GM12873 (cell line): ENCODE measurements around the gene WDR20.

Experiments
- TF ChIP-seq, protein P1 (sequence below): IDR thresholded peaks from 2 replicates; pipeline ENCODE4 v1.5.1; 2012; ENCODE audit warnings: low read depth, mild to moderate bottlenecking, moderate library complexity, low read length, control low read depth; ENCODE audit not compliant: insufficient read depth; ENCODE audit errors: missing control alignments

WDR20 gene, protein sequence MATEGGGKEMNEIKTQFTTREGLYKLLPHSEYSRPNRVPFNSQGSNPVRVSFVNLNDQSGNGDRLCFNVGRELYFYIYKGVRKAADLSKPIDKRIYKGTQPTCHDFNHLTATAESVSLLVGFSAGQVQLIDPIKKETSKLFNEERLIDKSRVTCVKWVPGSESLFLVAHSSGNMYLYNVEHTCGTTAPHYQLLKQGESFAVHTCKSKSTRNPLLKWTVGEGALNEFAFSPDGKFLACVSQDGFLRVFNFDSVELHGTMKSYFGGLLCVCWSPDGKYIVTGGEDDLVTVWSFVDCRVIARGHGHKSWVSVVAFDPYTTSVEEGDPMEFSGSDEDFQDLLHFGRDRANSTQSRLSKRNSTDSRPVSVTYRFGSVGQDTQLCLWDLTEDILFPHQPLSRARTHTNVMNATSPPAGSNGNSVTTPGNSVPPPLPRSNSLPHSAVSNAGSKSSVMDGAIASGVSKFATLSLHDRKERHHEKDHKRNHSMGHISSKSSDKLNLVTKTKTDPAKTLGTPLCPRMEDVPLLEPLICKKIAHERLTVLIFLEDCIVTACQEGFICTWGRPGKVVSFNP

DNA sequence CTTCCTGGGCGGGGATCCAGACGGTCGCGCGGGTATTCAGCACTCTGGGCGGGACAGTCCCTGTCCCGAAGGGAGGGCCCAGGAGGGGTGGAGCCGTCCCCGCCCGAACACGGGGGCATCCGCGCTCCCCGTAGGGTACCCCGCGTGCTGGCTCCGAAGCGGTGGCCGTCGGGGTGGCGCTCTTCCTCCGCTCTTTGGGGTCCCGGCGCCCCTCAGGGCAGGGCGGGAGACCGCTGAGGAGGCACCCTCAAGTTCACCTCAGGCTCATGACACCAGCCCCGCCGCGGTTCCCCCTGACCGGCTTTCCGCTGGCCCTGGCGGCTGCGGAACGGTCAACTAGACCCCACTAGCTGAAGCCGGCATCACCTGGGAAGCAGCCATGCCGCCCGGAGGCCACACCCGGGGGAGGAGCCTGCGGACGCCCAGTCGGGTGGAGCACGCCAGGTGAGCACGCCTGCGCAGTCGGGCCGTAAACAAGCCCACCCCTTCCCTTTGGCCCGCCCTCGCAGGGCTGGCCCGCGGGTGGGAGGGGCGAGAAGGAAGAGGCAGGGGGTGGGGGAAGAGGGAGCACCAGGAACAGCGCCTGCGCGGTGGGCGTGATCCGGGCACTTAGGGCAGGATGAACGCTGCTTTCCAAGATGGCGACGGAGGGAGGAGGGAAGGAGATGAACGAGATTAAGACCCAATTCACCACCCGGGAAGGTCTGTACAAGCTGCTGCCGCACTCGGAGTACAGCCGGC, at the start of gene WDR20:
Gene WDR20 (plus strand): TSS at position 612 of the 741 bp plus-strand sequence. CDS start 27 bp downstream, at position 639.
- TF ChIP-seq, protein P1, sequence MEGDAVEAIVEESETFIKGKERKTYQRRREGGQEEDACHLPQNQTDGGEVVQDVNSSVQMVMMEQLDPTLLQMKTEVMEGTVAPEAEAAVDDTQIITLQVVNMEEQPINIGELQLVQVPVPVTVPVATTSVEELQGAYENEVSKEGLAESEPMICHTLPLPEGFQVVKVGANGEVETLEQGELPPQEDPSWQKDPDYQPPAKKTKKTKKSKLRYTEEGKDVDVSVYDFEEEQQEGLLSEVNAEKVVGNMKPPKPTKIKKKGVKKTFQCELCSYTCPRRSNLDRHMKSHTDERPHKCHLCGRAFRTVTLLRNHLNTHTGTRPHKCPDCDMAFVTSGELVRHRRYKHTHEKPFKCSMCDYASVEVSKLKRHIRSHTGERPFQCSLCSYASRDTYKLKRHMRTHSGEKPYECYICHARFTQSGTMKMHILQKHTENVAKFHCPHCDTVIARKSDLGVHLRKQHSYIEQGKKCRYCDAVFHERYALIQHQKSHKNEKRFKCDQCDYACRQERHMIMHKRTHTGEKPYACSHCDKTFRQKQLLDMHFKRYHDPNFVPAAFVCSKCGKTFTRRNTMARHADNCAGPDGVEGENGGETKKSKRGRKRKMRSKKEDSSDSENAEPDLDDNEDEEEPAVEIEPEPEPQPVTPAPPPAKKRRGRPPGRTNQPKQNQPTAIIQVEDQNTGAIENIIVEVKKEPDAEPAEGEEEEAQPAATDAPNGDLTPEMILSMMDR: peak; percentile 23

DNA sequence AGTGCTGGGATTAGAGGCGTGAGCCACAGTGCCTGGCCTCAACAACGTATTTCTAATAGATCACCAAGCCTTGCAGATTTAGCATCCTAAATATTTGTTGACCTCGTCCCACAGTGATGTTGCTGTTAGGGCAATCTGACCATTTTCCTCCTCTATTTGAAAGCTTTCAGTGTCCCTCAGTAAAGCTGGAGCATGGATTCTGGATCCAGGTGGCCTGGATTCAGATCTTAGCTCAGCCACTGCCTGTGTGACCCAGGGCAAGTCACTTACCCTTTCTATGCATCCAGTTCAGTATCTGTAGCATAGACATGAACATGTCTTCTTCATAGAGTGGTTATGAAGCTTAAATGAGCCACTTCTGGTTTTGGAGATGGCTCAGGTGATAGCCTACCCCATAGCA, 49.0 kb upstream of the WDR20 start:
- TF ChIP-seq, protein P1: no peak

DNA sequence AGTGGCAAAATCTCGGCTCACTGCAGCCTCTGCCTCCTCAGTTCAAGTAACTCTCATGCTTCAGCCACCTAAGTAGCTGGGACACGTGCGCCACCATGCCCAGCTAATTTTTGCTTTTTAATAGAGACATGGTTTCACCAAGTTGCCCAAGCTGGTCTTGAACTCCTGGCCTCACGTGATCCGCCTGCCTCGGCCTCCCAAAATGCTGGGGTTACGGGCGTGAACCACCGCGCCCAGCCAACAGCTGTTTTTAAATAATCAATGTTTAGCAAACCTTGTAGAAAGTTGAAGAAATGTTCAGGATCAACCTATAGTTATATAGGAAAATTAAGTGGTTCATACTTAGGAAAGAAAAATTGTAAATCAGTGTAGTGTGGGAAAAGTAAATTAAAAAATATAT, 46.9 kb upstream of the WDR20 start:
- TF ChIP-seq, protein P1: no peak

DNA sequence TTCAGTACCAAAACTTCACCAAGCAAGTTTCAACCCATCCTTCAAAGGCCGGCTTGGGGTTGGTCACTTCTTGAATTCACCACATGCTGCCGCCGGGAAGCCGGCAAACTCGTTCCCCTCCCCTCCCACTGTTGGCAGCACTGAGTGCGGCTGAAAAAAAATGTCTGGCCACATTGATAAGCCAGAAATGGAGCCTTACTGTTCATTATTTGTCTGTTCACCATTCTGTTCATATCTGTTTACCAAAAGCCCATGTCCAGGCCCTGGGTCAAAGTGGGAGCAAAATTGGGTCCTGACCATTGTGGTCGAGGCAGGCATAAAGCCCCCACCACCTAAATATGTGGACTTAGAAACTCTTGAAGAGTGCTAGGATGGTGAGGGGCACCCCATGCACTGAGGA, 45.6 kb upstream of the WDR20 start:
- TF ChIP-seq, protein P1: no peak

DNA sequence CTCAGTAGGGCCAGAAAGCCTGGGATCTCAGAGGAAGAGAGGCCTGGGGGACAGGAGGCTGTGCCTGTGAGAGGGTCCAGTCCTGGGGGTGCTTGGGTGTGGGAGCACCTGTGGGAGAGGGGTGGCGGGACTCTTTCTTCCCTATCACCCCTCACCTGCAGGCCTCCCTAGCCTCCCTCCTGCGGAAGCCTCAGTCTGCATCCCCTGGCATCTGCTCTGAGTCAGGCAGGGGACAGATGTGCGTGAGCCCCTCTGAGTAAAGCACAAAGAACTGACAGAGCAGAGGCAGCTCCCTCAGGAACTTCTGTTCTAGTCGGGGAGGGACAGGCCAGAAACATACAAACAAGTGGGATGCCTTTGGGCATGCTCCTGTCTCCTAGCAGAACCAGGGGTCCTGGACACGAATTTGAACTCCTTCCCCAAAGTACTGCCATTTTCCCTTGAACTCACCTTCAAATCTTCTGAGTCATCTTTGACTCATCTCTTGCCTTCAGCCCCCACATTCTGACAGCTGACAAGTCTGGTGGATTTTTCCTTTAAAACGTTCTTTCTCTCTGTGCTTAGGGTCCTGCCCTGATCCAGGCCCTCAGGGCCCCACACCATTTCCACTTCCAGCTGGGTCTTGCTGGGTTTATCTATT, 44.3 kb upstream of the WDR20 start:
- TF ChIP-seq, protein P1: no peak

DNA sequence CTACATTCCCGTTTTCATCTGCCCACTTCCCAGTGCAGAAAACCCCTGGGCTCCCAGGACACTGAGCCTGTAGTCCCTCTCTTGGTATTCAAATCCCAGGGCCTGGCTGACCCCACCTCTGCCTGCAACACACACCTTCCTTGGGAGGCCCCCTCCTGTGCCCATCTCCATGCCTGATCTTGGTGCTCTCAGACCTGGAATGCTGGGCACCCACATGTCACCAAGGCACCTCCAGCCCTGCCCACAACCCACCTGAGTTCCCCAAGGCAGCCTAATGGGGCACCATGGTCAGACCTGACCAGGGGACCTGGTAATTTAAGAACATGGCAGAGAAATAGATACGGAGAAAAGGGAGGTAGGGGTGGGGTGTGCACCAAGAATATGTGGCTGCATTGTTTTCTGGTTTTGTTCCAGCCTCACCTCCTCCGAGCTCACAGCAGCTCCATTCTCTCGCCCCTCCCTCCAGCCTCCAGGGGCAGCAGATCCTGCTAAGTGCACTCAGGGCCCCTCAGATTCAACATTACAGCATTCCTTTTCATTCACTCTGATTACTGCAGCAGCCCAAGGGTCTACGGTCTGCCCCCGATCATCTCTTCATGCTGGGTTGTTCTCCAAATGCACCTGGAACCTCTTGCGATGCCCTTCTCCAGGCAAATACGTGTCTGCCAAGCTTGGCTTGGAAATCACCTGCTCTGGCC, 43.7 kb upstream of the WDR20 start:
- TF ChIP-seq, protein P1: no peak
